Measurements from ENCODE around the gene C19orf53. TPM values are rescaled to one million over a fixed set of nuclear protein-coding genes. Genes with fewer than 3 reads are reported as not detected.
A peak's percentile ranks its signal among the peaks of the same experiment; 100 is the strongest.

Gene C19orf53
- total and polyA plus RNA-seq, 2 donors (not counting 3 experiments of a cell fraction or from before 2014, with no cell fraction given), result 113 to 239 TPM

- ChIA-PET CTCF (interaction anchor here (1.0 to 5.7 kb wide), 10 partner anchors 8 to 67 kb away, joined by 3 to 48 read pairs (median 6); partner anchors contain the start of genes C19orf53 and MRI1), POLR2A (interaction anchor here (0.7 to 2.3 kb wide), 6 partner anchors 8 to 48 kb away, joined by 4 to 14 read pairs (median 6); partner anchors contain the start of gene C19orf53)
- H3K9ac ChIP-seq (replicated peaks; ENCODE audit: extremely low read depth, insufficient read depth, low read length), result peak overlapping the region; percentile 91
- peak overlapping the region; percentile 96 for H3K4me2 ChIP-seq (ENCODE audit: insufficient read depth, low read length)
- H3K27ac ChIP-seq (ENCODE audit: insufficient read depth, low read depth, low read length), result peak overlapping the region; percentile 79
- intact Hi-C loops (cut with micrococcal nuclease), result loop anchor here (1.0 to 2.0 kb wide), 4 partner anchors 8 to 67 kb away; partner anchors contain the start of gene C19orf53
- H3K9me3 ChIP-seq (replicated peaks; ENCODE audit: control insufficient read depth, insufficient read depth, low read length), result no peaks in the 10 kb centered on the region
- no peaks in the 10 kb centered on the region for H3K27me3 ChIP-seq (ENCODE audit: control insufficient read depth in 2 of 2, insufficient read depth in 2 of 2, low read length in 2 of 2)
- BruUV-seq (replicated peaks), result no TSS peak
- peak overlapping the region; percentile 47 for H2AFZ ChIP-seq (ENCODE audit: low read depth, low read length)
- peak overlapping the region; percentile 72 to 97 (median 87) for H3K4me3 ChIP-seq (replicated peaks in 1 of 3; ENCODE audit: insufficient read depth in 1 of 3, low read depth in 1 of 3, low read length in 3 of 3)
- no peak for FAIRE-seq
- TF ChIP-seq MAX (IDR thresholded peaks at IDR 0.05; ENCODE audit: insufficient read depth, insufficient read length), result no peak
- TF ChIP-seq JUN (IDR thresholded peaks at IDR 0.05; ENCODE audit: borderline replicate concordance, insufficient read depth, insufficient read length, low read depth), result no peak
- no peak for TF ChIP-seq MYC (IDR thresholded peaks at IDR 0.05; ENCODE audit: low read depth, low read length)
- TF ChIP-seq GATA2 (IDR thresholded peaks at IDR 0.05; ENCODE audit: insufficient read depth, insufficient read length, low read depth, low read length), result no peak
- TF ChIP-seq FOS (IDR thresholded peaks at IDR 0.05; ENCODE audit: borderline replicate concordance, insufficient read depth, low read length), result no peak
- no peak for TF ChIP-seq CTCF (IDR thresholded peaks at IDR 0.05; ENCODE audit: extremely low read depth in 1 of 2, insufficient read depth in 1 of 2, low read depth in 1 of 2, low read length in 2 of 2)
- no peak for TF ChIP-seq EZH2 (IDR thresholded peaks at IDR 0.05; ENCODE audit: borderline replicate concordance, low read depth, low read length, severe bottlenecking)
- TF ChIP-seq POLR2A (IDR thresholded peaks at IDR 0.05; ENCODE audit: low read depth, low read length), result peak; percentile 51
- peak; percentile 25 for DNase-seq (ENCODE audit: low read depth, low spot score)
- no peaks in the 10 kb centered on the region for H4K20me1 ChIP-seq (replicated peaks; ENCODE audit: control insufficient read depth, extremely low read depth, insufficient read depth, low read length)
- H3K9me1 ChIP-seq (replicated peaks; ENCODE audit: control insufficient read depth, extremely low read depth, insufficient read depth, low read length), result no peaks in the 10 kb centered on the region
- peaks cover 10% of the 10 kb centered on the region for H3K79me2 ChIP-seq (ENCODE audit: control insufficient read depth, insufficient read depth, low read length)
- peaks cover 20% of the 10 kb centered on the region for H3K4me1 ChIP-seq (ENCODE audit: control insufficient read depth, extremely low read depth, insufficient read depth, low read length)
- no peaks in the 10 kb centered on the region for H3K36me3 ChIP-seq (ENCODE audit: control insufficient read depth in 2 of 2, extremely low read depth in 1 of 2, insufficient read depth in 2 of 2, low read length in 2 of 2)
- dilution Hi-C loops (cut with MboI; ENCODE audit: extremely low pct_ligation_motif_present, low sequenced_read_pairs), result no loop called here
Measured at GRCh38 chr19:13795595-13796300, 21.5 kb downstream of the C19orf53 start.
